ENCODE data around the gene CASQ2. TPM values are rescaled to one million over a fixed set of nuclear protein-coding genes. Genes with fewer than 3 reads are reported as not detected.

The CASQ2 gene
- total RNA-seq (2022; extraction: Qiagen RNA extraction): not detected in 5 replicates

GRCh38 chr1:115768549-115768948 lies at the start of gene CASQ2:
Gene CASQ2 (minus strand): TSS chr1:115768714. CDS start chr1:115768541, 173 bp downstream.

Other genes starting within 250 kb of the CASQ2 start
- gene VANGL1, start 126.7 kb downstream of the CASQ2 start, total RNA-seq (2022; extraction: Qiagen RNA extraction): 16.3 to 21.1 TPM (median 20.8 TPM) in 5 replicates
- gene NHLH2, start 72.4 kb upstream of the CASQ2 start, total RNA-seq (2022; extraction: Qiagen RNA extraction): 0.02 TPM in 1 of 5 replicates, not detected in the others
- 0.45 to 1.0 TPM (median 0.60 TPM) in 5 replicates for gene SLC22A15, start 207.8 kb upstream of the CASQ2 start, total RNA-seq (2022; extraction: Qiagen RNA extraction)

All from A549 treated with AZD2906 at 1 μM for 4 hours (cell line).